ENCODE measurements around the gene STEAP3.

The STEAP3 gene

GRCh38 chr2:119180892-119181291 is 42.7 kb upstream of the STEAP3 start:
- no peak overlapping the region for H3K4me2 ChIP-seq (ENCODE audit: low read depth, low read length)
- no peak overlapping the region for H3K9ac ChIP-seq (ENCODE audit: low read length)
- H3K36me3 ChIP-seq (replicated peaks; ENCODE audit: insufficient read depth, low read length), result no peaks in the 10 kb centered on the region
- TF ChIP-seq EZH2phosphoT487 (IDR thresholded peaks at IDR 0.05; ENCODE audit: low read length) (no peak), EZH2 (optimal IDR thresholded peaks at IDR 0.05; ENCODE audit: low read depth, low read length) (no peak), CTCF (IDR thresholded peaks at IDR 0.05; ENCODE audit: low read length) (no peak)
- no peak overlapping the region for H3K4me3 ChIP-seq (ENCODE audit: low read length)
- no peaks in the 10 kb centered on the region for H3K9me3 ChIP-seq (replicated peaks; ENCODE audit: insufficient read depth, low read length)
- H3F3A ChIP-seq (ENCODE audit: insufficient read depth, low read length), result no peaks in the 10 kb centered on the region
- H3K9me2 ChIP-seq (replicated peaks; ENCODE audit: insufficient read depth, low read length), result no peaks in the 10 kb centered on the region
- no peaks in the 10 kb centered on the region for H3K4me1 ChIP-seq (ENCODE audit: low read length)
- H3K27me3 ChIP-seq (replicated peaks; ENCODE audit: insufficient read depth, low read length), result no peaks in the 10 kb centered on the region
- no peak overlapping the region for H2AFZ ChIP-seq (ENCODE audit: low read length)
- H3K79me2 ChIP-seq (ENCODE audit: low read length), result no peaks in the 10 kb centered on the region
- DNase-seq, result no peak
- H4K20me1 ChIP-seq (ENCODE audit: insufficient read depth, low read length), result no peaks in the 10 kb centered on the region
- H3K27ac ChIP-seq (ENCODE audit: low read length), result no peak overlapping the region

GRCh38 chr2:119181391-119181790 is 42.2 kb upstream of the STEAP3 start:
- no peaks in the 10 kb centered on the region for H3K4me1 ChIP-seq (ENCODE audit: low read length)
- no peaks in the 10 kb centered on the region for H3K36me3 ChIP-seq (replicated peaks; ENCODE audit: insufficient read depth, low read length)
- H3K4me3 ChIP-seq (ENCODE audit: low read length), result no peak overlapping the region
- TF ChIP-seq EZH2phosphoT487 (IDR thresholded peaks at IDR 0.05; ENCODE audit: low read length), result no peak
- TF ChIP-seq CTCF (IDR thresholded peaks at IDR 0.05; ENCODE audit: low read length), result no peak
- no peak for TF ChIP-seq EZH2 (optimal IDR thresholded peaks at IDR 0.05; ENCODE audit: low read depth, low read length)
- no peaks in the 10 kb centered on the region for H3F3A ChIP-seq (ENCODE audit: insufficient read depth, low read length)
- H3K27me3 ChIP-seq (replicated peaks; ENCODE audit: insufficient read depth, low read length), result no peaks in the 10 kb centered on the region
- no peak for DNase-seq
- H2AFZ ChIP-seq (ENCODE audit: low read length), result no peak overlapping the region
- no peaks in the 10 kb centered on the region for H3K9me3 ChIP-seq (replicated peaks; ENCODE audit: insufficient read depth, low read length)
- no peak overlapping the region for H3K27ac ChIP-seq (ENCODE audit: low read length)
- no peaks in the 10 kb centered on the region for H3K79me2 ChIP-seq (ENCODE audit: low read length)
- H3K4me2 ChIP-seq (ENCODE audit: low read depth, low read length), result no peak overlapping the region
- no peak overlapping the region for H3K9ac ChIP-seq (ENCODE audit: low read length)
- no peaks in the 10 kb centered on the region for H3K9me2 ChIP-seq (replicated peaks; ENCODE audit: insufficient read depth, low read length)
- no peaks in the 10 kb centered on the region for H4K20me1 ChIP-seq (ENCODE audit: insufficient read depth, low read length)

- Histone ChIP-seq H3K9me2 (replicated peaks; ENCODE audit: insufficient read depth, low read length) (no peaks in the 10 kb centered on the region), H3K27ac (ENCODE audit: low read length) (no peak overlapping the region), H3K4me3 (ENCODE audit: low read length) (no peak overlapping the region), H3K27me3 (replicated peaks; ENCODE audit: insufficient read depth, low read length) (no peaks in the 10 kb centered on the region), H2AFZ (ENCODE audit: low read length) (no peak overlapping the region), H3K9ac (ENCODE audit: low read length) (no peak overlapping the region), H3K4me1 (ENCODE audit: low read length) (no peaks in the 10 kb centered on the region), H3F3A (ENCODE audit: insufficient read depth, low read length) (no peaks in the 10 kb centered on the region), H3K79me2 (ENCODE audit: low read length) (no peaks in the 10 kb centered on the region), H3K4me2 (ENCODE audit: low read depth, low read length) (no peak overlapping the region), H3K9me3 (replicated peaks; ENCODE audit: insufficient read depth, low read length) (no peaks in the 10 kb centered on the region), H3K36me3 (replicated peaks; ENCODE audit: insufficient read depth, low read length) (no peaks in the 10 kb centered on the region), H4K20me1 (ENCODE audit: insufficient read depth, low read length) (no peaks in the 10 kb centered on the region)
- TF ChIP-seq EZH2 (optimal IDR thresholded peaks at IDR 0.05; ENCODE audit: low read depth, low read length), result no peak
- TF ChIP-seq CTCF (IDR thresholded peaks at IDR 0.05; ENCODE audit: low read length), result no peak
- TF ChIP-seq EZH2phosphoT487 (IDR thresholded peaks at IDR 0.05; ENCODE audit: low read length), result no peak
- DNase-seq, result no peak
Measured at GRCh38 chr2:119181791-119182445, 41.7 kb upstream of the STEAP3 start.
